Activated CD4-positive, alpha-beta memory T cell treated with anti-CD3 and anti-CD28 coated beads, Interleukin-2, amount 10 ng/mL, durations not matched to agents 7 days and 5 days (primary cell): Measurements from ENCODE around the gene ARID2. TPM values are rescaled to one million over a fixed set of nuclear protein-coding genes. Genes with fewer than 3 reads are reported as not detected.

Experiments
- CTCF ChIA-PET: fragments of 350-600 bp; sonication (Branson Sonifier 250); formaldehyde crosslinking; loops from one replicate; lab custom pipeline; 2021; ENCODE audit warnings: antibody characterized with exemption, inconsistent platforms; lab: Charles Lee
- POLR2A ChIA-PET: fragments of 350-600 bp; sonication (Branson Sonifier 250); formaldehyde crosslinking; loops from one replicate; lab custom pipeline; 2021; ENCODE audit warnings: antibody characterized with exemption; lab: Charles Lee
- DNase-seq: peaks from one replicate; pipeline ENCODE4 v3.0.0-alpha.2; 2020
- H3K27ac Mint-ChIP-seq: one replicate; pipeline ENCODE4 v1.8.0; 2021; ENCODE audit warnings: mild to moderate bottlenecking, mixed read lengths
- H3K27me3 Mint-ChIP-seq: one replicate; pipeline ENCODE4 v1.8.0; 2021; ENCODE audit warnings: mixed read lengths
- H3K36me3 Mint-ChIP-seq: one replicate; pipeline ENCODE4 v1.8.0; 2021; ENCODE audit warnings: low read depth, mixed read lengths
- H3K4me1 Mint-ChIP-seq: one replicate; pipeline ENCODE4 v1.8.0; 2021; ENCODE audit warnings: mixed read lengths
- H3K4me3 Mint-ChIP-seq: one replicate; pipeline ENCODE4 v1.8.0; 2021; ENCODE audit warnings: mild to moderate bottlenecking, mixed read lengths
- H3K9me3 Mint-ChIP-seq: one replicate; pipeline ENCODE4 v1.8.0; 2021; ENCODE audit warnings: mixed read lengths
- total RNA-seq, 2 experiments: library from RNA; stranded (reverse); gene quantifications; one replicate each; pipeline ENCODE4 v1.2.3, GENCODE V29; 2021

Gene ARID2, protein sequence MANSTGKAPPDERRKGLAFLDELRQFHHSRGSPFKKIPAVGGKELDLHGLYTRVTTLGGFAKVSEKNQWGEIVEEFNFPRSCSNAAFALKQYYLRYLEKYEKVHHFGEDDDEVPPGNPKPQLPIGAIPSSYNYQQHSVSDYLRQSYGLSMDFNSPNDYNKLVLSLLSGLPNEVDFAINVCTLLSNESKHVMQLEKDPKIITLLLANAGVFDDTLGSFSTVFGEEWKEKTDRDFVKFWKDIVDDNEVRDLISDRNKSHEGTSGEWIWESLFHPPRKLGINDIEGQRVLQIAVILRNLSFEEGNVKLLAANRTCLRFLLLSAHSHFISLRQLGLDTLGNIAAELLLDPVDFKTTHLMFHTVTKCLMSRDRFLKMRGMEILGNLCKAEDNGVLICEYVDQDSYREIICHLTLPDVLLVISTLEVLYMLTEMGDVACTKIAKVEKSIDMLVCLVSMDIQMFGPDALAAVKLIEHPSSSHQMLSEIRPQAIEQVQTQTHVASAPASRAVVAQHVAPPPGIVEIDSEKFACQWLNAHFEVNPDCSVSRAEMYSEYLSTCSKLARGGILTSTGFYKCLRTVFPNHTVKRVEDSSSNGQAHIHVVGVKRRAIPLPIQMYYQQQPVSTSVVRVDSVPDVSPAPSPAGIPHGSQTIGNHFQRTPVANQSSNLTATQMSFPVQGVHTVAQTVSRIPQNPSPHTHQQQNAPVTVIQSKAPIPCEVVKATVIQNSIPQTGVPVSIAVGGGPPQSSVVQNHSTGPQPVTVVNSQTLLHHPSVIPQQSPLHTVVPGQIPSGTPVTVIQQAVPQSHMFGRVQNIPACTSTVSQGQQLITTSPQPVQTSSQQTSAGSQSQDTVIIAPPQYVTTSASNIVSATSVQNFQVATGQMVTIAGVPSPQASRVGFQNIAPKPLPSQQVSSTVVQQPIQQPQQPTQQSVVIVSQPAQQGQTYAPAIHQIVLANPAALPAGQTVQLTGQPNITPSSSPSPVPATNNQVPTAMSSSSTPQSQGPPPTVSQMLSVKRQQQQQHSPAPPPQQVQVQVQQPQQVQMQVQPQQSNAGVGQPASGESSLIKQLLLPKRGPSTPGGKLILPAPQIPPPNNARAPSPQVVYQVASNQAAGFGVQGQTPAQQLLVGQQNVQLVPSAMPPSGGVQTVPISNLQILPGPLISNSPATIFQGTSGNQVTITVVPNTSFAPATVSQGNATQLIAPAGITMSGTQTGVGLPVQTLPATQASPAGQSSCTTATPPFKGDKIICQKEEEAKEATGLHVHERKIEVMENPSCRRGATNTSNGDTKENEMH (N-terminal part only)
- 10 to 100 TPM; 39.9 to 43.9 TPM for total RNA-seq

DNA sequence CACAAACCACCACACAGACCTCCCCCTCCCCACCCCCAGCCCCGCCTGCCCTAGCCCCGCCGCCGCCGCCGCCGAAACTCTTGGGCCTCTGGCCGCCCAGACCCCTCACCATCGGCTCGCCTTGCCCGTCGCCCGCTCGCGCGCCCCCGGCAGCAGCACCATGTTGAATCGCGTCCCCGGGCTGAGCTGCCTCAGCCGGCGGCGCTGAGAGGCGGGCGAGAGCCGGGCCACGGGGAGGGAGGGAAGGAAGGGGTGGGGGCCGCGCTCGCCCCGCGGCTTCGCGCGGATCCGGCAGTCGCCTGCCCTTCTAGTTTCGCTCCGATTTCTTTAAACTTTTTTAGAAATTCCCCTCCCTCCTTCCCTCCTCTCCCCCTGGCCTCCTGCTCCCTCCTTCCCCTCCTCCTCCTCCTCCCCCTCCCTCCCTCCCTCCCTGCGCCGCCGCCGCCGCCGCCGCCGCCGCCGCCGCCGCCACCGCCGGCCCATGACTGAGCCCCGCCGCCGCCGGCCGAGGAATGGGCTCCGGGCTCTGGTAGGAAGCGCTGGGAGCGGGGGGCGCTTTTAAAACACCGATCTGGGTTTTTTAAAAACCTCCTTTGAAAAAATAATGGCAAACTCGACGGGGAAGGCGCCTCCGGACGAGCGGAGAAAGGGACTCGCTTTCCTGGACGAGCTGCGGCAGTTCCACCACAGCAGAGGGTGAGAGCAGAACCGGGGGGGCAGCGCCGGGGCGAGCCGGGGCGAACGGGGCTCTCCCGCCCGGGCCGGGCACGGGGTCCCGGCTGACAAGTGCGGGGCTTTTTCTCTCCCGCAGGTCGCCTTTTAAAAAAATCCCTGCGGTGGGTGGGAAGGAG is at the start of gene ARID2:
TSS of gene ARID2 (plus strand) at position 474 of the 851 bp plus-strand sequence. CDS start at position 605, 131 bp downstream.
- Mint-ChIP-seq H3K27me3 (no peaks in the 10 kb centered on the region), H3K4me3 (peak within 1 kb of the TSS; percentile 93), H3K36me3 (peaks cover 37% of the 10 kb centered on the region)

GRCh38 chr12:45680362-45680761 is 49.1 kb upstream of the ARID2 start:
- H3K9me3 Mint-ChIP-seq = no peaks in the 10 kb centered on the region
- CTCF ChIA-PET = interaction anchor here (1.4 kb wide), 1 partner anchor 44 kb away, joined by 3 read pairs; no protein-coding TSS in a partner anchor
- H3K36me3 Mint-ChIP-seq = no peaks in the 10 kb centered on the region
- no peaks in the 10 kb centered on the region for H3K4me1 Mint-ChIP-seq
- no peak overlapping the region for H3K4me3 Mint-ChIP-seq
- DNase-seq = no peak
- POLR2A ChIA-PET = no interaction called here
- no peak overlapping the region for H3K27ac Mint-ChIP-seq
- peaks cover 9% of the 10 kb centered on the region for H3K27me3 Mint-ChIP-seq

More for the DNA sequence above, at the start of gene ARID2:
- CTCF ChIA-PET = interaction anchor here (0.8 to 9.1 kb wide), 6 partner anchors 13 to 515 kb away, joined by 3 to 103 read pairs (median 8); no protein-coding TSS in a partner anchor
- Mint-ChIP-seq H3K27ac (peak within 1 kb of the TSS; percentile 100), H3K9me3 (no peaks in the 10 kb centered on the region), H3K4me1 (peaks cover 22% of the 10 kb centered on the region)
- peak; percentile 68 for DNase-seq
- POLR2A ChIA-PET = interaction anchor here (0.6 to 9.9 kb wide), 29 partner anchors 9 to 1487 kb away, joined by 3 to 172 read pairs (median 4); partner anchors contain the start of genes ANO6, SCAF11 and SLC38A1

DNA sequence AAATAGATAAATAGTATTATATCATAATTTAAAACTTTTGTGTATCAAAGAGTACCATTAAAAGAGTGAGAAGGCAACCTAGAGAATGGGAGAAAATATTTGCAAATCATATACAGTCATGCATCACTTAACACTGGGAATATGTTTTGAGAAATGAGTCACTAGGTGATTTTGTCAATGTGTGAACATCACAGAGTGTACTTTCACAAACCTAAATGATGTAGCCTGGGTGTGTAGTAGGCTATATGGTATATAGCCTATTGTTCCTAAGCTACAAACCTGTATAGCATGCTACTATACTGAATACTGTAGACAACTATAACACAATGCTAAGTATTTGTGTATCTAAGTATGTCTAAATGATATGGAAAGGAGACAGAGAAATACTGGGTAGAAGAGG is 48.0 kb upstream of the ARID2 start:
- peaks cover 9% of the 10 kb centered on the region for H3K27me3 Mint-ChIP-seq
- no peaks in the 10 kb centered on the region for H3K36me3 Mint-ChIP-seq
- peaks cover 4% of the 10 kb centered on the region for H3K4me1 Mint-ChIP-seq
- no peaks in the 10 kb centered on the region for H3K9me3 Mint-ChIP-seq
- H3K4me3 Mint-ChIP-seq = no peak overlapping the region
- H3K27ac Mint-ChIP-seq = no peak overlapping the region
- ChIA-PET CTCF (no interaction called here), POLR2A (no interaction called here)
- no peak for DNase-seq

DNA sequence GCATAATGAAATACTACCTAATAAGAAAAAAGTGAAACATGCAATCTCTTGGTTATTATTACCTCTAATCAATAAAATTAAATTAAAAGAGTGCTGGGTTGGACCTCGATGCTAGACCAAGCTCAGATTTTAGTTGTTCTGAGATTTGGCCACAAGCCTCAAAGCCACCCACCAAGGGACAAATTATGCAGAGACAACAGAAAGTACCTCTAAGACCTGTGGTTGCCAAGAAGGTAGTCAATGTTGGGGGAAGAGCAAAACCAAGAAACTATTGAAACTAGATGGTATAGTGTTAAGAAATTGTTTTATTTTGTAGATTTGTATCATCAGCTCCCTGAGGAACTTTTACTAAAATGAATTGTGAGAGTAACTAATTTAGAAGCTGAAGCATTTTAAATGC is 43.8 kb upstream of the ARID2 start:
- H3K36me3 Mint-ChIP-seq = no peaks in the 10 kb centered on the region
- no peak overlapping the region for H3K27ac Mint-ChIP-seq
- H3K27me3 Mint-ChIP-seq = peaks cover 19% of the 10 kb centered on the region
- H3K9me3 Mint-ChIP-seq = no peaks in the 10 kb centered on the region
- ChIA-PET POLR2A (interaction anchor here (1.1 kb wide), 1 partner anchor 44 kb away, joined by 3 read pairs; the partner anchor contains the start of gene ARID2), CTCF (interaction anchor here (0.7 to 1.6 kb wide), 2 partner anchors 31 to 142 kb away, joined by 3 read pairs; no protein-coding TSS in a partner anchor)
- no peak for DNase-seq
- H3K4me3 Mint-ChIP-seq = no peak overlapping the region
- H3K4me1 Mint-ChIP-seq = peaks cover 8% of the 10 kb centered on the region

DNA sequence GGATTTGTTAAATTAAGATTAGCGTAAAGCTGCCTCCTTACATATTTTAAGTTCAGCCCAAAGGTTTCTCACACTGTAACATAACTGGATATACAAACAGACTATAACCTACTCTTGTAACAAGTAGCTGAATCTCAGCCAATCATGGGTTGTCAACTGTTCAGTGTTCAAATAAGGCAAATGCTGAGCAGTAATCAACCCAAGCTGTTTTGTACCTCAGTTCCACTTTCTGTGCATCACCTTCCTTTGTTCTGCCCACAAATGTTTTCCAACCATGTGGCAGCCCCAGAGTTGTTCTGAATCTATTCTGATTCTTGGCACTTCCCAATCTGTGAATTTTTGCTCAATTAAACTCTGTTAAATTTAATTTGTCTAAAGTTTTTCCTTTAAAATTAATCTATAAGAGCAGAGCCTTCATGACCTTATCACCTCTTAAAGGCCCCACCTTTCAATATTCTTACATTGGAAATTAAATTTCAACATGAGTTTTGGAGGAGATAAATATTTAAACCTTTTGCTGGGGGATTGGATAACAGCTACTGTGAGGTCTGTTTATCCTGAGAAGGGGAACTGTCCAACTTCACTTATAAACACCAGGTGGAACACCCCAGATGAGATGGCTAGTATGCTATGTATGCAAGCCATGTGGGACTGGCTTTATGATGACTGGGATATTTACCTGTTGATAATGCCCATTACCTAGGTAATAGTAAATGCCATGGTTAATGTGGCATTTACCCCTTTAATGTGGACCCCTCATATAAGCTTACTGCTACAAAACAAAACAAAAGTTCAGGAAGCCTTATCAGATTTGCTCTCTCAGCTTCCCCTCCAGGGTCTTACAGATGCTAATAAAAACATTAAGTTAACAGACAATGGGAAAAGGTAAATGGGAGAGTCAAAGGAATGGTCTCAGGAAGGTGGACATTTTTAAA is 42.2 kb upstream of the ARID2 start:
- Mint-ChIP-seq H3K27me3 (peaks cover 19% of the 10 kb centered on the region), H3K9me3 (no peaks in the 10 kb centered on the region), H3K4me3 (no peak overlapping the region), H3K27ac (no peak overlapping the region), H3K4me1 (peaks cover 8% of the 10 kb centered on the region), H3K36me3 (no peaks in the 10 kb centered on the region)
- ChIA-PET POLR2A (interaction anchor here (0.9 kb wide), 1 partner anchor 136 kb away, joined by 3 read pairs; no protein-coding TSS in a partner anchor), CTCF (no interaction called here)
- no peak for DNase-seq

- POLR2A ChIA-PET = no interaction called here
- CTCF ChIA-PET = no interaction called here
- H3K27ac Mint-ChIP-seq = no peak overlapping the region
- H3K27me3 Mint-ChIP-seq = peaks cover 19% of the 10 kb centered on the region
- no peak for DNase-seq
- H3K9me3 Mint-ChIP-seq = no peaks in the 10 kb centered on the region
- no peak overlapping the region for H3K4me3 Mint-ChIP-seq
- H3K4me1 Mint-ChIP-seq = peaks cover 8% of the 10 kb centered on the region
- H3K36me3 Mint-ChIP-seq = no peaks in the 10 kb centered on the region
Observed at GRCh38 chr12:45688183-45688582, 41.3 kb upstream of the ARID2 start.

DNA sequence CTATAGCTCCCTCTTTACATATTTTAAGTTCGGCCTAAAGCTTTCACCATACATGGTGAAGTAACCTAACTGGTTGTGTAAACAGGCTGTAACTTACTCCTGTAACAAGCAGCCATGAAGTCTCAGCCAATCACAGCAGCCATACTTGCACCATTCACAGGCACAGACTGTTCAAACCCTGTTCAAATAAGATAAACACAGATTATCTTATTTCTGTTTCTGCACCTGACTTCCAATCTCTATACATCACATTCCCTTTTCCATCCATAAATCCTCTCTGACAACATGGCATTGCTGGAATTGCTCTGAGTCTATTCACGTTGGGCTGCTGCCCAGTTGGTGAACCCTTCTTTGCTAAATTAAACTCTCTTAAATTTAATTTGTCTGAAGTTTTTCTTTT is 34.5 kb upstream of the ARID2 start:
- peaks cover 2% of the 10 kb centered on the region for H3K27me3 Mint-ChIP-seq
- no peaks in the 10 kb centered on the region for H3K4me1 Mint-ChIP-seq
- no peak overlapping the region for H3K4me3 Mint-ChIP-seq
- H3K27ac Mint-ChIP-seq = no peak overlapping the region
- peaks cover 3% of the 10 kb centered on the region for H3K9me3 Mint-ChIP-seq
- CTCF ChIA-PET = interaction anchor here (1.6 kb wide), 1 partner anchor 151 kb away, joined by 3 read pairs; no protein-coding TSS in a partner anchor
- DNase-seq = no peak
- peaks cover 2% of the 10 kb centered on the region for H3K36me3 Mint-ChIP-seq
- POLR2A ChIA-PET = no interaction called here

DNA sequence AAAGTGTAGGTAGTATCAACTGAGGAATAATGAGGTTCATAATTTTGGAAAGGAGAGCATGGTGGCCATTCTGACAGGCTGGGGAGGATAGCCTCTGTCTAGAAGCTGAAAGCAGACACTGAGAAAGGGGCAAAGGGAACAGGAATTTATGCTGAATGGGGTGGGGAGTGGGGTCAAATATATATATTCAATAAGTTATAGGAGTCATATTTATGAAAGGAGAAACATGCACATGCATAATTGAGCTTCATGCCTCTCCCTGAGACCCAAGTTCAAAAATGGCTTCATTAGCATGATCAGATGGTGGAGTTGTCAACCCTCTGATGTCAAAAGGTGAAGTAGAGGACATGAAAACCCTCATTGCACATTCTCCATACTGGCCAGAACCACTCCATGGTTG is 33.9 kb upstream of the ARID2 start:
- POLR2A ChIA-PET = no interaction called here
- H3K36me3 Mint-ChIP-seq = peaks cover 2% of the 10 kb centered on the region
- H3K9me3 Mint-ChIP-seq = peaks cover 3% of the 10 kb centered on the region
- CTCF ChIA-PET = interaction anchor here (1.6 kb wide), 1 partner anchor 151 kb away, joined by 3 read pairs; no protein-coding TSS in a partner anchor
- H3K4me3 Mint-ChIP-seq = no peak overlapping the region
- H3K27ac Mint-ChIP-seq = no peak overlapping the region
- no peaks in the 10 kb centered on the region for H3K27me3 Mint-ChIP-seq
- DNase-seq = no peak
- H3K4me1 Mint-ChIP-seq = no peaks in the 10 kb centered on the region

- no peaks in the 10 kb centered on the region for H3K27me3 Mint-ChIP-seq
- peaks cover 3% of the 10 kb centered on the region for H3K9me3 Mint-ChIP-seq
- ChIA-PET POLR2A (no interaction called here), CTCF (interaction anchor here (1.6 kb wide), 1 partner anchor 152 kb away, joined by 3 read pairs; no protein-coding TSS in a partner anchor)
- H3K4me1 Mint-ChIP-seq = no peaks in the 10 kb centered on the region
- H3K27ac Mint-ChIP-seq = no peak overlapping the region
- no peak for DNase-seq
- H3K36me3 Mint-ChIP-seq = peaks cover 2% of the 10 kb centered on the region
- H3K4me3 Mint-ChIP-seq = no peak overlapping the region
Observed at GRCh38 chr12:45696049-45696448, 33.5 kb upstream of the ARID2 start.

- Mint-ChIP-seq H3K27ac (no peak overlapping the region), H3K9me3 (peaks cover 8% of the 10 kb centered on the region), H3K4me1 (no peaks in the 10 kb centered on the region), H3K27me3 (no peaks in the 10 kb centered on the region), H3K36me3 (peaks cover 2% of the 10 kb centered on the region), H3K4me3 (no peak overlapping the region)
- POLR2A ChIA-PET = no interaction called here
- CTCF ChIA-PET = no interaction called here
- DNase-seq = no peak
Observed at GRCh38 chr12:45697371-45697770, 32.1 kb upstream of the ARID2 start.

GRCh38 chr12:45701296-45701695 is 28.2 kb upstream of the ARID2 start:
- Mint-ChIP-seq H3K9me3 (peaks cover 10% of the 10 kb centered on the region), H3K27ac (no peak overlapping the region), H3K27me3 (no peaks in the 10 kb centered on the region), H3K4me1 (no peaks in the 10 kb centered on the region), H3K36me3 (no peaks in the 10 kb centered on the region), H3K4me3 (no peak overlapping the region)
- DNase-seq = no peak
- ChIA-PET POLR2A (no interaction called here), CTCF (no interaction called here)
